Measurements from ENCODE around the gene KCNA5.

- TF ChIP-seq CTCF (IDR thresholded peaks at IDR 0.05) (no peak), POLR2AphosphoS5 (IDR thresholded peaks at IDR 0.05) (no peak)
These were observed 29.4 kb upstream of the KCNA5 start for GRCh38 chr12:5014269-5014668.
